ENCODE data around the gene TFPI. TPM values are rescaled to one million over a fixed set of nuclear protein-coding genes. Genes with fewer than 3 reads are reported as not detected.
"Not testable (repeated sequence)": the region's sequence is repeated elsewhere in the genome, so short reads cannot be mapped to it uniquely, and the experiment has no call there.

TFPI gene
- total and polyA plus RNA-seq, 4 experiments from 2014 or later: not detected

DNA sequence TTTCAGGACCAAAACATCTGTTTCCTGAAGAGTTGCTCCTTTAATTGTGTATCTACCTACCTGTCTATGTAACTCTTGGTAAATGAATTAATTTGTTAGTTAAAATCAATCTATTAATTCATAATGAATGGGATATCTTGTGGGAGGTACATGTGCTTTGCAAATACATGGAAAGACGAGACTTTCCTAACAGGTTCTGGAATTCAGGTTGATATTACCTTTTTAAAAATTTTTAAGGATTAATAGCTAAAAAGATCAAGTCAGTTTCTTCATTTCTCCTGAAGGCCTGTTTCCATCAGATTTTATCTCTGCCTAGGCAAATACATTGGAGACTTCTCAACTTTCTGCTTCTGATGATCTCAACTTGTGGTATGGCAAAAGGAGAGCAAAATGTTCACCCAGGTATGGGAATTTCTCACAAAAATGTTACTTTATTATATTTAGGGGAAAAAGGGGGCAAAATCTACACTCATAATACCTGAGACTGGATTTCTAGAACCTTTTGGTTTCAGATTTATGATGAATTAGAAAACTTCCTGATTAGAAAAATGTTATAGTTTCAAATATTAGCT lies 7.4 kb downstream of the TFPI start:
- POLR2A ChIA-PET (ENCODE audit: partially characterized antibody): no interaction called here
- CTCF ChIA-PET (ENCODE audit: partially characterized antibody): no interaction called here
- intact Hi-C loops (cut with micrococcal nuclease): no loop called here
- H3K27ac Mint-ChIP-seq: no peak overlapping the region
- no peaks in the 10 kb centered on the region for H3K36me3 ChIP-seq (ENCODE audit: insufficient read depth, low read length)
- H3K4me3 ChIP-seq (ENCODE audit: low read length in 2 of 2): no peak overlapping the region
- H3K27ac ChIP-seq (ENCODE audit: low read depth, low read length): no peak overlapping the region
- H3K4me1 ChIP-seq (ENCODE audit: insufficient read depth, low read length): no peaks in the 10 kb centered on the region
- no peaks in the 10 kb centered on the region for H3K36me3 Mint-ChIP-seq
- no peaks in the 10 kb centered on the region for H3K4me1 Mint-ChIP-seq
- no peak overlapping the region for H3K4me3 Mint-ChIP-seq
- no peak for DNase-seq
- H3K27me3 Mint-ChIP-seq: no peaks in the 10 kb centered on the region
- no peaks in the 10 kb centered on the region for H3K27me3 ChIP-seq (ENCODE audit: insufficient read depth, low read length)
- no peaks in the 10 kb centered on the region for H3K9me3 Mint-ChIP-seq
- no peaks in the 10 kb centered on the region for H3K9me3 ChIP-seq (ENCODE audit: control insufficient read depth in 1 of 2, low read length in 2 of 2)

DNA sequence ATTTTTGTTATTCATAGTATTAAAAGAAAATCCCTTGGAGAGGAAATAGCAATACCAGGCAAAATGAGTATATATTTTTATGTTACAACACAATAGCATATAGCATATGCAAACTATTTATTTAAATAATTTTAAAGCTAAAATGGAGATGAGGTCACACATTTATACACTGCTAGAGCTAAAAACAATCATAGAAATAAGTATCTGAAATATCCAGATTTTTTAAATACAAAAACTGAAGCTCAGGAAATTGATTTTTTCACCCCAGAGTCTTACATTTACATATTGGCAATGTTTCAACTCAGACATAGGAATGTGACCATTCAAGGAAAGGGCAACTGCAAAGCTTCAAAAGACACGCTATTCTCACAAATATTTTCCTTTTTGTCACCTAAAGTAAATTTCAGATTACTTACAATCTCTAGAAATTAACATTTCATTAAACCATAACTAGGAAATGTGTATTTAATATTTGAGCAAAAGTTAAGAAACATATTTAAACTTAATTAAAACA lies 8.9 kb downstream of the TFPI start:
- no peak for DNase-seq
- H3K27me3 ChIP-seq (ENCODE audit: insufficient read depth, low read length): no peaks in the 10 kb centered on the region
- Mint-ChIP-seq H3K27me3 (no peaks in the 10 kb centered on the region), H3K36me3 (no peaks in the 10 kb centered on the region), H3K27ac (no peak overlapping the region), H3K9me3 (no peaks in the 10 kb centered on the region), H3K4me1 (no peaks in the 10 kb centered on the region), H3K4me3 (no peak overlapping the region)
- CTCF ChIA-PET (ENCODE audit: partially characterized antibody): no interaction called here
- no peak overlapping the region for H3K27ac ChIP-seq (ENCODE audit: low read depth, low read length)
- intact Hi-C loops (cut with micrococcal nuclease): no loop called here
- no peak overlapping the region for H3K4me3 ChIP-seq (ENCODE audit: low read length in 2 of 2)
- H3K9me3 ChIP-seq (ENCODE audit: control insufficient read depth in 1 of 2, low read length in 2 of 2): no peaks in the 10 kb centered on the region
- no peaks in the 10 kb centered on the region for H3K4me1 ChIP-seq (ENCODE audit: insufficient read depth, low read length)
- POLR2A ChIA-PET (ENCODE audit: partially characterized antibody): no interaction called here
- no peaks in the 10 kb centered on the region for H3K36me3 ChIP-seq (ENCODE audit: insufficient read depth, low read length)

DNA sequence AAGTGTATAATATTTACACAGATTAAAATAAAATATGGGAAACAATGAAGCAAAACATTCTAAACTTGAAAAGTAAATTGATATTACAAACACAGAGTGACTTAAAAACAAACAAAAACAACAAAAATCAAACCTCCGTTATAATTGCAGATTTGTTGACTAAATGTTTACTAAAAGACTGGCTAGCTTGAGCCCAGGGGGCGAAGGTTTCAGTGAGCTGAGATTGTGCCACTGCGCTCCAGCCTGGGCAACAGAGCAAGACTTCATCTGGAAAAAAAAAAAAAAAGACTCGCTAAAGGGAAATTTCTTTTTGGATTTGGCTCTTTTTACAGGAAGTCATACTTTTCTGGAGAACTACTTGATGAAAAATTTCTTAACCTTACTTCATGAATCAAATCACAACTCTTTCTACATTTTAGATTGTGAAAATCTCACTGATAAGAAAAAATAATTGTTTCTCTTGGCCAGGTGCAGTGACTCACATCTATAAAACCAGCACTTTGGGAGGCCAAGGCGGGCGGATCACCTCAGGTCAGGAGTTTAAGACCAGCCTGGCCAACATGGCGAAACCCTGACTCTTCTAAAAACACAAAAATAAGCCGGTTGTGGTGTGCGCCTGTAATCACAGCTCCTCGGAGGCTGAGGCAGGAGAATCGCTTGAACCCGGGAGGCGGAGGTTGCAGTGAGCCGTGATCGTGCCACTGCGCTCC lies 9.7 kb downstream of the TFPI start:
- POLR2A ChIA-PET (ENCODE audit: partially characterized antibody): no interaction called here
- CTCF ChIA-PET (ENCODE audit: partially characterized antibody): no interaction called here
- H3K4me3 ChIP-seq (ENCODE audit: low read length in 2 of 2): no peak overlapping the region
- H3K27me3 ChIP-seq (ENCODE audit: insufficient read depth, low read length): no peaks in the 10 kb centered on the region
- H3K36me3 ChIP-seq (ENCODE audit: insufficient read depth, low read length): no peaks in the 10 kb centered on the region
- no peaks in the 10 kb centered on the region for H3K27me3 Mint-ChIP-seq
- H3K27ac Mint-ChIP-seq: no peak overlapping the region
- H3K4me1 ChIP-seq (ENCODE audit: insufficient read depth, low read length): no peaks in the 10 kb centered on the region
- H3K36me3 Mint-ChIP-seq: no peaks in the 10 kb centered on the region
- no peak overlapping the region for H3K27ac ChIP-seq (ENCODE audit: low read depth, low read length)
- no peaks in the 10 kb centered on the region for H3K9me3 Mint-ChIP-seq
- H3K9me3 ChIP-seq (ENCODE audit: control insufficient read depth in 1 of 2, low read length in 2 of 2): no peaks in the 10 kb centered on the region
- no peak for DNase-seq
- no peaks in the 10 kb centered on the region for H3K4me1 Mint-ChIP-seq
- intact Hi-C loops (cut with micrococcal nuclease): no loop called here
- H3K4me3 Mint-ChIP-seq: no peak overlapping the region

DNA sequence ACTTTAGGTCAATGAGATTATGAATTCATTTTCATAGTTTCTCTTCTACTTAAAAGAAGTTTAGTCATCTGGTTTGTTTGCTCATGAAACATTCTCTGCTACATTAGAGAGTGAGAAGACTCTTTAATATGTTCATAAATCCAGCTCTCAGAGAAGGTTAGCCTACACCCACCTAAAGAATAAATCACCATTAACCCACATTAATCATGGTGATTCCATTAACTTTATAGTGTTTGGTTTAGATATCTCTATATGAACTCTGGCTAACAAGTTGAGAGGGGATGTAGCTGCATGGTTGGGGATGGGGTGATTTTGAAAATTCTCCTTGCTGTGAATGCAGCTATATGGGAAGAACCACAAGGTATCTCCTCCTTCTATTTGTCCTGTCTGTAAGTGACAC lies 10.7 kb downstream of the TFPI start:
- no peaks in the 10 kb centered on the region for H3K27me3 Mint-ChIP-seq
- intact Hi-C loops (cut with micrococcal nuclease): no loop called here
- H3K27ac Mint-ChIP-seq: no peak overlapping the region
- no peaks in the 10 kb centered on the region for H3K27me3 ChIP-seq (ENCODE audit: insufficient read depth, low read length)
- no peaks in the 10 kb centered on the region for H3K36me3 ChIP-seq (ENCODE audit: insufficient read depth, low read length)
- H3K4me3 ChIP-seq (ENCODE audit: low read length in 2 of 2): no peak overlapping the region
- H3K4me3 Mint-ChIP-seq: no peak overlapping the region
- ChIA-PET POLR2A (ENCODE audit: partially characterized antibody) (no interaction called here), CTCF (ENCODE audit: partially characterized antibody) (no interaction called here)
- H3K36me3 Mint-ChIP-seq: no peaks in the 10 kb centered on the region
- no peaks in the 10 kb centered on the region for H3K4me1 Mint-ChIP-seq
- no peak overlapping the region for H3K27ac ChIP-seq (ENCODE audit: low read depth, low read length)
- peaks cover 0 to 2% (median 0%) of the 10 kb centered on the region in 8 donors for H3K9me3 Mint-ChIP-seq
- DNase-seq: no peak
- no peaks in the 10 kb centered on the region for H3K9me3 ChIP-seq (ENCODE audit: control insufficient read depth in 1 of 2, low read length in 2 of 2)
- no peaks in the 10 kb centered on the region for H3K4me1 ChIP-seq (ENCODE audit: insufficient read depth, low read length)

DNA sequence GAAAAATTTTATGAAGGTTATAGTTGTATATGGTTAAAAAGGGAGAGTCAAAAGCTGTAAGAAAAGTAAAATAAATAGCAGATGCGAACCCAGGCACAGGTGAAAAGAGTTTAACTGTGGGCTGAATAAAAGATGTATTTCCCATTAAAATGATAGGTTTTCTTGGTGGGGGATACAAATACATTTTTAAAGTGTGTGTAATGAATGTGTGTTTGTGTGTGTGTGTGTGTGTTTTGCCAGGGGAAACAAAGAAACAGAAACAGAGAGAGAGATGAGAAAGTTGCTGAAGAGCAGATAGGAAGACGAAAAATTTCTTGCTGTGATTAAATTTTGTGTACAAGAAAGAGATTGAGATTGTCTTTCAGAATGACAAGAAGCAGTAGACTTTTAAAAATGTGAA lies 12.1 kb downstream of the TFPI start:
- Histone ChIP-seq H3K27ac (ENCODE audit: low read depth, low read length) (no peak overlapping the region), H3K9me3 (ENCODE audit: control insufficient read depth in 1 of 2, low read length in 2 of 2) (no peaks in the 10 kb centered on the region), H3K27me3 (ENCODE audit: insufficient read depth, low read length) (no peaks in the 10 kb centered on the region), H3K36me3 (ENCODE audit: insufficient read depth, low read length) (no peaks in the 10 kb centered on the region), H3K4me1 (ENCODE audit: insufficient read depth, low read length) (no peaks in the 10 kb centered on the region), H3K4me3 (ENCODE audit: low read length in 2 of 2) (no peak overlapping the region)
- Mint-ChIP-seq H3K4me1 (no peaks in the 10 kb centered on the region), H3K27me3 (no peaks in the 10 kb centered on the region), H3K36me3 (no peaks in the 10 kb centered on the region), H3K9me3 (peaks cover 0 to 4% (median 0%) of the 10 kb centered on the region in 8 donors), H3K4me3 (no peak overlapping the region), H3K27ac (no peak overlapping the region)
- POLR2A ChIA-PET (ENCODE audit: partially characterized antibody): no interaction called here
- intact Hi-C loops (cut with micrococcal nuclease): no loop called here
- DNase-seq: no peak
- CTCF ChIA-PET (ENCODE audit: partially characterized antibody): no interaction called here

DNA sequence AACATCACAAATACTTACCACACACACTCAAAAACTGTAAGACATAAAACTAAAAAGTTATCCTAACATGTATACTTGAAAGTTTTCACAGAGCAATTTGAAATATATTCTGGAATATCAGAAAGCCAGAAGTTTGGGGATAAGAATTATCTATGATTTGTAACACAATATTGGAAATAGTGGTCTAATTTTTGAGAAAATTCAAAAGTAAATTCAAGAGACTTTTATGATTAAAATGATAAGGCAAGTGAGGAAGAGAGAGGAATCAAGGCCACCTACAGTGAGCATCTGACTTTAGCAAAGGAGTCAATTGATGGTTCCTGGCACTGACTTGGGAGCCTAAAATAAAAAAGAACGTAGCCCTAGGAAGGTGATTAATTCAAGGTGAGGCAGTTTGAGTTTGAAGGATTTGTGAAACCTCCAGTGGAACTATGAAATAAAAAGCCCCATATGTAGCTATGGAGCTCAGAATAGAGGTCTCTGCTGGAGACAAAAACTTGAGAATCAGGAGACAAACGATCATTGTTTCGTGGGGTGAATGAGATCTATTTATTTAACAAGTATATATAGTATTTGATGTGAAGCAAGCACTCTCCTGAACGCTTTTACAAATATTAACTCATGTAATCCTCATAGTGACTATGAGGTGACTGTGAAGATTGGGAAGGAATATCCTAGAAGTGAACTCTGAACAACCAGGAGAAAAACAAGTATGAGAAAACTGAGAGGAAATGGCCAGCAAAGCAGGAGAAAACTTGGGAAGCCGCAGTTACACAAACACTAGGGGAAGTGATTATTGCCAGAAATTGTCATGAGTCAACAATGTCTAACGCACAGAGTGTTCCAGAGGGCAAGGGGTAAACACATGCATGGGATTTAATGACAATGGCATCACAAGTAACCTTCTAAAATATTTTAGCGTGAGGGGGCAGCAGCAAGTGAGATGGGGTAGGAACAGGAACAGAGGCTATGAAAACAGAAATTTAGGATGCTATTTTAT lies 12.8 kb downstream of the TFPI start:
- Mint-ChIP-seq H3K4me1 (no peaks in the 10 kb centered on the region), H3K4me3 (no peak overlapping the region), H3K27ac (no peak overlapping the region), H3K27me3 (no peaks in the 10 kb centered on the region), H3K9me3 (peaks cover 0 to 4% (median 0%) of the 10 kb centered on the region in 8 donors), H3K36me3 (no peaks in the 10 kb centered on the region)
- DNase-seq: no peak
- no peak overlapping the region for H3K4me3 ChIP-seq (ENCODE audit: low read length in 2 of 2)
- H3K4me1 ChIP-seq (ENCODE audit: insufficient read depth, low read length): no peaks in the 10 kb centered on the region
- POLR2A ChIA-PET (ENCODE audit: partially characterized antibody): no interaction called here
- intact Hi-C loops (cut with micrococcal nuclease): no loop called here
- H3K36me3 ChIP-seq (ENCODE audit: insufficient read depth, low read length): no peaks in the 10 kb centered on the region
- CTCF ChIA-PET (ENCODE audit: partially characterized antibody): no interaction called here
- no peaks in the 10 kb centered on the region for H3K9me3 ChIP-seq (ENCODE audit: control insufficient read depth in 1 of 2, low read length in 2 of 2)
- no peak overlapping the region for H3K27ac ChIP-seq (ENCODE audit: low read depth, low read length)
- H3K27me3 ChIP-seq (ENCODE audit: insufficient read depth, low read length): no peaks in the 10 kb centered on the region

DNA sequence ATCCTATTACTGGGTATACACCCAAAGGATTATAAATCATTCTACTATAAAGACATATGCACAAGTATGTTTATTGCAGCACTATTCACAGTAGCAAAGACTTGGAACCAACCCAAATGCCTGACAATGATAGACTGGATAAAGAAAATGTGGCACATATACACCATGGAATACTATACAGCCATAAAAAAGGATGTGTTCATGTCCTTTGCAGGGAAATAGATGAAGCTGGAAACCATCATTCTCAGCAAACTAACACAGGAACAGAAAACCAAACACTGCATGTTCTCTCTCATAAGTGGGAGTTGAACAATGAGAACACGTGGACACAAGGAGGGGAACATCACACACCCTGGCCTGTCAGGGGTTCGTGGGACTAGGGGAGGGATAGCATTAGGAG lies 16.0 kb downstream of the TFPI start:
- H3K4me3 Mint-ChIP-seq; H3K9me3 ChIP-seq (ENCODE audit: control insufficient read depth in 1 of 2, low read length in 2 of 2); H3K4me1 Mint-ChIP-seq; H3K27me3 Mint-ChIP-seq; H3K27ac ChIP-seq (ENCODE audit: low read depth, low read length); H3K9me3 Mint-ChIP-seq; intact Hi-C loops (cut with micrococcal nuclease); POLR2A ChIA-PET (ENCODE audit: partially characterized antibody); H3K27ac Mint-ChIP-seq; H3K36me3 Mint-ChIP-seq; H3K4me1 ChIP-seq (ENCODE audit: insufficient read depth, low read length); DNase-seq; H3K4me3 ChIP-seq (ENCODE audit: low read length in 2 of 2); CTCF ChIA-PET (ENCODE audit: partially characterized antibody); H3K36me3 ChIP-seq (ENCODE audit: insufficient read depth, low read length); H3K27me3 ChIP-seq (ENCODE audit: insufficient read depth, low read length): not testable (repeated sequence)

Measured in CD4-positive, alpha-beta memory T cell (primary cell).